G401 (cell line): ENCODE measurements around the gene CSNK1D. TPM values are rescaled to one million over a fixed set of nuclear protein-coding genes. Genes with fewer than 3 reads are reported as not detected.

Source experiments
- DNase-seq: peaks from one replicate; pipeline ENCODE4 v3.0.0-alpha.2; 2015; ENCODE audit warnings: low spot score
- in situ Hi-C: cut with HindIII; loops from 2 replicates; pipeline ENCODE4 v1.10.0; 2016; ENCODE audit warnings: low sequenced_read_pairs, mixed read lengths
- total RNA-seq: library from RNA; depleted of rRNA; stranded (reverse); fragments of >200 nt; shearing (Covaris generic); gene quantifications from 2 replicates; pipeline ENCODE4 v1.2.3, GENCODE V29; 2014

CSNK1D gene
- total RNA-seq, 1 experiment from 2014 or later, result 87.7 TPM

GRCh38 chr17:82234211-82235055 lies 39.1 kb downstream of the CSNK1D start:
- DNase-seq, result no peak
- in situ Hi-C loops, result no loop called here

DNA sequence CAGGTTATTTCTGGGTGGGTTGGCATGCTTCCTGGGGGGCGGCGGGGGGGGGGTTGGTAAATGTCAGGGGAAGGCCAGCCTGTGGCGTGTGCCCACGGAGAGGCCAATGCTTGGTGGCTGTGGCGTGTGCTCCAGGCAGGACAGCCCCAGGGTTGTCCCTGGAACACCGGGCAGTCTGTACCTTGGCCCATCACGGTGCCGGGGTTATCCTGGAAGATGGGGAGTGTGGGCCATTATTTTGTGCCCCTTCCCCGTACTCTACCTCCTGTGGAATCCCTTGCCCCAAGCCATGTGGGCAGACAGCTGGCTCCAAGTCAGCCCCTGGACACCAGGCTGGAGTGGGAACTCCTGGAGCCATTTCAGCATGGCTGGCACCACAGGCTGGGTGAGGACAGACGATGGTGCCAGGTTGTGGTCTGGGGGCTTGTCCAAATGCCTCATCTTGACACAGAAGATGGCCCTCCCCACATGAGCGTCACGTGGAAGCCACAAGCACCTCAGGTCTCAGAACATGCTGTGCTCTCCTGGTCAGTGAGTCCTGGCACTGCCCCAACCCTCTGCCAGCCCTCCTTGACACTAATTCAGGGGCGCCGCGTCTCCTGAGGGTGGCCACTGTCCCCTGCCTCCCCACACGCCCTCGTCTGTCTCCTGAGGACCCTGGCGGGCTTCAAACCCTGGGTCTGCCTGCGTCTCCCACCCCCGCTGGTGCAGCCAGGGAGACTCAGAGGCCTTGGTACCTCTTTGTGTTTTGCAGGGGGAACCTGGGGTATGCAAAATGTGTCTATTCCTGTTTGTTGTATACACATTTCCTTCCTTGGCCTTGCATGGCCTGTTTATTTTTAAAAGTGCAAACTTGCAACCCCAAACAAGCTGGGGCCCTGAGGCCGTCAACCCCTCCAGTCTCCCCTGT lies 40.4 kb downstream of the CSNK1D start:
- no peak for DNase-seq
- in situ Hi-C loops, result no loop called here

DNA sequence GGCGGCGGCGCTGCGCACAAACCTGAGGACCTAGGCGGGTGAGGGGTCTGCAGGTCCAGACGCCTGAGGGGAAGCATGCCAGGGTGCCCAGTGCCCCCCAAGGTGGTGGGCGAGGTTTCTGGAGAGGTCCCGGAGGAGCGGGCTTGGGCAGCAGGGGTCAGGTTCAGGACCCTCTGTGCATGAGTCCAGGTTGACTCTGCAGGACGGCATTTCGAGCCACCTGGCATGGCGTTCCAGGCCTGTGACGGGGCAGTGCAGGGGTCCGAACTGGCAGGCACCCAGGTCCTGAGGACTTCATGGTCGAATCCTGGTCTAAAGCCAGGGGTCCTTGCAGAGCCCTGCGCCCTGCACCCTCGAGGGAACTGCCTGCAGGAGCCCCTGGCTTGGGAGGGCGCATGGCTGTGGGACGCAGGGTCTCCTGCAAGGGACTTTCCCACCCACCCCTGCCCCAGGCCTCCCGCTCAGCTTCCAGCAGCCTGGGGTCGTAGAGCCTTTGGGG lies 41.1 kb downstream of the CSNK1D start:
- in situ Hi-C loops, result no loop called here
- no peak for DNase-seq

GRCh38 chr17:82231562-82232321 lies 41.8 kb downstream of the CSNK1D start:
- no peak for DNase-seq
- in situ Hi-C loops, result no loop called here

GRCh38 chr17:82231312-82231561 lies 42.3 kb downstream of the CSNK1D start:
- in situ Hi-C loops, result no loop called here
- DNase-seq, result no peak

GRCh38 chr17:82230609-82231311 lies 42.7 kb downstream of the CSNK1D start:
- DNase-seq, result peak; percentile 49
- in situ Hi-C loops, result no loop called here

GRCh38 chr17:82229698-82230608 lies 43.5 kb downstream of the CSNK1D start:
- DNase-seq, result no peak
- in situ Hi-C loops, result no loop called here

DNA sequence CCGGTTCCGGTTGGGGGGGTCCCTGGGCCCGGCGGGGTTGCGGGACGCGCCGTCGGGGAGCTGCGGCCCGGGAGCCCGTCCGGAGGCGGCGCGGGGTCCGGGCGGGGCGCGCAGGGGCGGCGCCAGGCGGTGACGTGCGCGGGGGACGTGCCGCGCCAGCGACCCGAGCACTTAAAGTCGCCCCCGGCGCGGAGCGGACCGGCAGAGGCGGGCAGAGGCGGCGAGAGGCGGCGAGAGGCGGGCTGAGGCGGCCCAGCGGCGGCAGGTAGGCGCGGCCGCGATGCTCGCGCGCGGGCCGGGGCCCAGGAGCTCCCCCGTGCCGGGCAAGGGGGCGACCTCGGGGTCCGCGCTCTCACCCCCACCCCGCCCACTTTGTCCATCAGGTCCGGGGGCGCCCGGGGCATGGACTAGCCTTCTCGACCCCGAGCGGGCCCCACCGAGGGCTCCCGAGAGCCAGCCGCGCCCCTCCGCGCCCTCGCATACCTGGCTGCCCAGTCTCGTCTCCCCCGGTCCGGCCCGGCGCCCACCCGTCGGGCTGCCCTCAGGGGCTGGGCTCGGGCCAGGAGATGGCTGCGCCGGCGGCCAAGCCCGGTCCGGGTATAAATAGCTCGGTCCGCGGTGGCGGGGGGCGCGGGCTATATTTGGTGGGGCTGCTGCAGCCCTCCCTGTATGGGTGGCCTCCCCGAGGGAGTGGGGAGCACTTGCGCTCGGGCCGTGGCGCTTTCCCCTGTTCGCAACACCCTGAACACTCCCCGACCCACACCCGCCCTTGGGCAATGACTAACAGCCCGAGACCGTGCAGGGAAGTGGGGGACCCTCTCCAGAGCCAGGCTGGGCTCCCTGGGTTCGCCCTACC lies 44.4 kb downstream of the CSNK1D start, which contains the start of gene SLC16A3:
TSS of gene SLC16A3 (plus strand) at position 201 of the 856 bp plus-strand sequence. CDS start 6,967 bp downstream, outside the sequence.
- no peak for DNase-seq
- in situ Hi-C loops, result no loop called here

DNA sequence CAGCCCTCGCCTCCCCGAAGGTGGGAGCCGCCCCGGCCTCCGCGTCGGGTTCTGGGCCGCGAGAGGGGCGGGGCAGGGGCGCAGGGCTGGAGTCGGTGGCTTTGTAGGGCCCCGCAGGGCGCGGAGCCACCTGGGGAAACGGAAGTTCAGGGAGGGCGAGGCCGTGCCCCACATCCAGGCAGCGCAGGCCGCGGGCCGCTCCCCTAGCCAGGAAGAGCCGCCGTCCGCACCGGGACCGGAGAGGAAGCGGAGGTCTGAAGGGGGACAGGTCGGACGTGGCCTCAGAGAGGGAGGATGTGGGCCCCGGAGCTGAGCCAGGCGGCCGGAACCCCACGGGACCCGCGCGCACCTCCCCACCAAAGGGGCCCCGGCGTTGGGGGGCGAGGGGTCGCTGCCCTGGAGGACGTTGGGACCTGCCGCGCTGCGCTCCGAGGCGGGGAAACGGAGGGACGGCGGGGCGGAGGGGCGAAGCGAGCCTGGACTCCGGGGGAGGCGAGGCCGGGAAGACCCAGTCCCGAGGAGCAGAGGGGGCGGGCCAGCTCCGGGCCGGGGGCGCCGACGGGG lies 45.1 kb downstream of the CSNK1D start:
- no peak for DNase-seq
- in situ Hi-C loops, result no loop called here

- in situ Hi-C loops, result no loop called here
- no peak for DNase-seq
These were observed 45.7 kb downstream of the CSNK1D start for GRCh38 chr17:82227629-82228277.

DNA sequence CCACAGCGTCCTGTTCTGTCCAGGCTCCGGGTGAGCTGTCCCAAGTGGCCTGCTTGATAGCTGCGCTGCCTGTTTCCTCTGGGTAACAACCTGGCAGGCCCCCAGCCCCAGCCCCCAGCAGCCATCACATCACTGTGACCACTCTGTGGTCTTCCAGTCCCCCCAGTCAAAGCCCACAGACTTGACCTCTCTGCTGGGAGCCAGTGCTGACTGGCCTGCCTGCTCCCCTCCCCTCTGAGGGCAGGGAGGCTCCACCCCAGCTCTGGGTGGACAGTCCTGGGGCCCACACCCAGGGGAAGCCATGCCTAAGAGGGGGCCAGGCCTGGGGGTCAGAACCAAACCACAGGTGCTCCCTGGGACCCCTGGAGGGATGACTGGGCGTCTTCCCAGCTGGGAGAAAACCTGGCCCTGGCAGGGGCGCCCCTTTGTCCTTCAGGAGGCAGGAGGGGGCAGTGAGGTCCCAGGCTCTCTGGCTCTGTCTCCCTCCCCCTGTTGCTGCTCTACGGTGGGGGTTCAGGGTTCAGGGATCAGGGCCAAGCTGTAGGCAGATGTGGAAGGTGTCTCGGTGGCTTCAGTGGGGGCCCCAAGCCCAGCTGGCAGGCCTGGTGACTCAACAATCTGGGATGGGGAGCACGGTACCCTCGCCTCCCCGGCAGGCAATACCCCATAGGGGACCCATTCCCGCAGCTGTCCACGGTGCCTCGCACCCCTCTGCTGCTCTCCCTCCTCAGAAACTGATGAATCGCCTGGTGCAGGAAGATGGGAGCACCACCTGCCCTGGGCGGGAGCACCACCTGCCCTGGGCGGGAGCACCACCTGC lies 46.5 kb downstream of the CSNK1D start:
- in situ Hi-C loops, result no loop called here
- DNase-seq, result no peak

DNA sequence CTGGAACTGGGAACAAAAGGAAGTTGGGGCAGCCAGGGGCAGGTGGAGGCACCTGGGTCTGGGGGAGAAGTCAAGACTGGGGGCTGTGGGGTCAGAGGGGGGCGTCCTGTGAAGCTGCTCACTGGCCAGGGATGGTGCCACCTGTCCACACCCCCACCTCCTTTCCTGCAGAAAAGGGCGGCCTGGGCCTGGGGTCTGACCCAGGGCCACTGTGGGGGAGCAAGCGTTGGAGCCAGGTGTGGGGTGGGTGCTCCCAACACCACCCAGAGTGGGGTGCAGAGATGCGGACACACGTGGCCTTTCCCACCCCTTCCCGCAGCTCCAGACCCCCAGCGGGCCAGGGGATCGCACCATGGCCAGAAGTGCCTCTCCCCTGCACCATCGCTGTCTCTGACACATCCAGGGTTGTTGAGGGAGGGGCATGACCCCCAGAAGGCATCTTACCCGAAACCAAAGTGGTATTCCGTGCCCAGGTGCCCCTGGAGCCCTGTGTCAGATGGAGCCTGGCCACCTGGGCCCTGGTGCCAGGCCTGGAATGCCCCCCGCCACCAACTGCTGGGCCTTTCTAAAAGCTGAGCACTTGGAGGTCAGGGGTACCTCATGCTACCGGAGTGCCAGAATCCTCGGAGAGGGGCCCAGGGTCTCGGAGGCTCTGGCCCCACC lies 47.2 kb downstream of the CSNK1D start:
- DNase-seq, result no peak
- in situ Hi-C loops, result no loop called here

DNA sequence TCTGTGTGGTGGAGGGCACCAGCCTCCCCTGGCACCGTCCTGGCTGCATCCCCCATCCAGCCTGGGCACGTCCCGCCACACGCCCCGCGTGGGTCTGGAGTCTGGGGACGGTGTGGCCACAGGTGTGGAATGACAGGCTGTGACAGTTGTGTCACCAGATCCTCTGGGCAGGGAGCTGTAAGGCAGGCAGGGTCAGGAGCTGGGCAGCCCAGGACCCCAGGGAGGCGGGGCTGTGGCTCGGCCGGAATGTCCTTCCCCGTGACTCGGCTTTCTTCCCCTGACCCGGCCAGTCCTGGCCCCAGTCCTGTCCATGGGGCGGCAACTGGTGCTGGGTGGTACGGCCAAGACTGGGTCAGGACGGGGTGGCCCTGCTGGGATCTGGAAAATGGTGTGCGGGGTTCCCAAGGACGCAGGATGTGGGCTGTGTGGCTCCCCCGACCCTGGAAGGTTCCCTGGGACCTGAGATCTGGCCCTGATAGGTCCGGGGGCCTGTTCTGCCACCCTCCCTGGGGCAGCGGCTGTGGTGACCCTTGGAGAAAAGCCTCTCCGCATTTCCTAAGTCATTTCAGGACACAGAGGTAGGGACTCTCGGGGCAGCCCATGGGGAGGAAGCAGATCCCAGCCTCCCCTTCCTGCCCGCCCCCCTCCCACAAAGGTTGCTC lies 48.0 kb downstream of the CSNK1D start:
- in situ Hi-C loops, result no loop called here
- no peak for DNase-seq

DNA sequence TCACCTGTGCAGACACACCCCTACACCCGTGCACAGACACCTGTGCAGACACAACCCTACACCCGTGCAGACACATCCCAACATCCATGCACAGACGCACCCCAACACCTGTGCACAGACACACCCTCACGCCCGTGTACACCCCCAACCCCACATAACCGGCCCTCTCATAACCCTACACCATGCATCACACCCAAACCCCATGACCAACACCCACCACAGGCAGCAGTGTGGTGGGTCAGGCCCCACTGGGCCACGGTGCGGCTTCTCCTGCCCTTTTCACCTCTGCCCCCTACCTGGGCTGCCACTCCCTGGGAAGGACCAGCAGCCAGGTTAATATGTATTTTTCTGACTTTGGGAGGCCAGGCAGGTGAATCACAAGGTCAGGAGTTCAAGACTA lies 48.8 kb downstream of the CSNK1D start:
- in situ Hi-C loops, result no loop called here
- DNase-seq, result no peak

GRCh38 chr17:82223517-82223916 lies 50.0 kb downstream of the CSNK1D start:
- in situ Hi-C loops, result no loop called here
- DNase-seq, result no peak
